Gastroesophageal sphincter (tissue), 3 donors: ENCODE data around the gene XRCC5.

Experiments used
- CTCF ChIP-seq, 4 experiments: fragments of 200-600 bp in 2 of 4; fragments of 450-650 bp in 2 of 4; sonication (generic) in 1 of 4; IDR thresholded peaks; one replicate each; pipeline ENCODE4 v1.5.1; 2017 to 2019; ENCODE audit warnings: antibody characterized with exemption in 4 of 4, mild to moderate bottlenecking in 2 of 4, moderate library complexity in 2 of 4
- EP300 ChIP-seq: sonication (generic); formaldehyde crosslinking; IDR thresholded peaks from one replicate; pipeline ENCODE4 v1.6.1; 2017; ENCODE audit warnings: antibody characterized with exemption, mild to moderate bottlenecking
- POLR2A ChIP-seq, 2 donors: fragments of 450-650 bp; IDR thresholded peaks; one replicate each; pipeline ENCODE4 v1.6.1; 2017; ENCODE audit warnings: antibody characterized with exemption in 2 of 2, mild to moderate bottlenecking in 2 of 2, moderate library complexity in 1 of 2
- POLR2AphosphoS5 ChIP-seq: sonication (generic); formaldehyde crosslinking; IDR thresholded peaks from one replicate; pipeline ENCODE4 v1.6.1; 2017; ENCODE audit warnings: antibody characterized with exemption

DNA sequence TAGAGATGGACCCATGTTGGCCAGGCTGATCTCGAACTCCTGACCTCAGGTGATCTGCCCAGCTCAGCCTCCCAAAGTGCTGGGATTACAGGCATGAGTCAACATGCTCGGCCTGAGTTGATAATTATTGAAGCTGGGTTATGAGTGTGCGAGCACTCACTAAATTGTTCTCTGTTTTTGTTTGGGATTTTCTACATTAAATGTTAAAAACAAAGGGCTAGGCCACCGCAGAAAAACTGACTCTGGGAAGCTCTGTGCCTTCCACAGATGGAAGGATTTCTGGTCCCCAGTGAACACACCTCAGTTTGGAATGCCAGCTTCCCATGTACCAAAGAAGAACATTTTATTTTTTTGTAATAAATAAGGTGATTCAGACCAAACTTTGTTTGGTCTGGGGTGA, 83.0 kb downstream of the XRCC5 start:
- TF ChIP-seq CTCF (IDR thresholded peaks at IDR 0.05) (no peak), POLR2A (IDR thresholded peaks at IDR 0.05) (no peak), POLR2AphosphoS5 (no peak), EP300 (no peak)
